Astrocyte of the spinal cord (primary cell): ENCODE measurements around the gene CANT1.
"Not testable (repeated sequence)": the region's sequence is repeated elsewhere in the genome, so short reads cannot be mapped to it uniquely, and the experiment has no call there.

Experiments used
- DNase-seq: peaks from one replicate; pipeline ENCODE4 v3.0.0; 2011; ENCODE audit warnings: low read depth, low spot score
- H3K4me3 ChIP-seq: 2 replicates; pipeline ENCODE4 v1.5.1; 2011; ENCODE audit warnings: low read depth, mild to moderate bottlenecking, low read length, moderate library complexity
- CTCF ChIP-seq: IDR thresholded peaks from 2 replicates; pipeline ENCODE4 v1.5.1; 2012; ENCODE audit warnings: low read depth, mild to moderate bottlenecking, low read length, inconsistent platforms
- in situ Hi-C: cut with HindIII; loops from 2 replicates; pipeline ENCODE4 v1.10.0; 2017; ENCODE audit warnings: low sequenced_read_pairs

CANT1 gene

GRCh38 chr17:78963378-78963777 is 46.2 kb downstream of the CANT1 start:
- in situ Hi-C loops: no loop called here
- no peak overlapping the region for H3K4me3 ChIP-seq
- TF ChIP-seq CTCF: no peak
- no peak for DNase-seq

- in situ Hi-C loops, DNase-seq, H3K4me3 ChIP-seq: not testable (repeated sequence)
Observed at GRCh38 chr17:78962984-78963348, 46.6 kb downstream of the CANT1 start.

- no peak for DNase-seq
- TF ChIP-seq CTCF: no peak
Observed at GRCh38 chr17:78962345-78962983, 47.1 kb downstream of the CANT1 start.

GRCh38 chr17:78961571-78961970 is 48.0 kb downstream of the CANT1 start:
- H3K4me3 ChIP-seq: no peak overlapping the region
- TF ChIP-seq CTCF: no peak
- in situ Hi-C loops: no loop called here
- no peak for DNase-seq

More at GRCh38 chr17:78962345-78962983, 47.1 kb downstream of the CANT1 start:
- no peak overlapping the region for H3K4me3 ChIP-seq
- in situ Hi-C loops: no loop called here

- no peak for TF ChIP-seq CTCF
- H3K4me3 ChIP-seq: no peak overlapping the region
Observed at GRCh38 chr17:78960928-78961327, 48.6 kb downstream of the CANT1 start.

GRCh38 chr17:78959803-78960202 is 49.8 kb downstream of the CANT1 start:
- in situ Hi-C loops: no loop called here
- TF ChIP-seq CTCF: no peak
- no peak for DNase-seq
- H3K4me3 ChIP-seq: no peak overlapping the region

More at GRCh38 chr17:78960928-78961327, 48.6 kb downstream of the CANT1 start:
- in situ Hi-C loops: no loop called here
- no peak for DNase-seq

- no peak overlapping the region for H3K4me3 ChIP-seq
- in situ Hi-C loops: no loop called here
- no peak for TF ChIP-seq CTCF
- no peak for DNase-seq
Observed at GRCh38 chr17:78958641-78959127, 50.9 kb downstream of the CANT1 start.
